ENCODE data around the gene KCNIP1. TPM values are rescaled to one million over a fixed set of nuclear protein-coding genes. Genes with fewer than 3 reads are reported as not detected.
A peak's percentile ranks its signal among the peaks of the same experiment; 100 is the strongest.

Gene KCNIP1
- total and polyA plus RNA-seq, 2 of the 8 experiments (the other 6 are each of a cell fraction or from before 2014, with no cell fraction given): 0.52 to 0.83 TPM

DNA sequence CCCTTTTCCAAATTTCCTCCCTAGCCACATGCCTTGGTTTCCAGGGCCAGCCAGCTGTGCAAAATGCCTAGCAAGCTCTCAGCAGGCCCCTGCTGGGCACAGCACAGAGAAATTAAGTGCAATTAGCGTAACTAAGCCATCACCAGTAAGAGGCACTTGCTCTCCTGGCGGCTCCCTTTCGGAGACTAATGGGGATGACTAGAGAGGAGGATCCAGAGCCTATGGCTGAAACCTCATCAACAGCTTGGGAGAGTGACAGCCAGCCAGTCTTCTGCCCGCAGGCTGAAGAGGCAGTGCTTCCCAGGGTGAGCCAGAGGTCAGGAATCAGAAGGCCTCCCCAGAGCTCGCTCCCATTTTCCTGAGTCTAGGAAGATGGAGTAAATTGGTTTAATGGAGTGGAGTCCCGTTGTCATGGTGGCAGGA lies 108.4 kb downstream of the KCNIP1 start (continued):
- TF ChIP-seq, protein P1, sequence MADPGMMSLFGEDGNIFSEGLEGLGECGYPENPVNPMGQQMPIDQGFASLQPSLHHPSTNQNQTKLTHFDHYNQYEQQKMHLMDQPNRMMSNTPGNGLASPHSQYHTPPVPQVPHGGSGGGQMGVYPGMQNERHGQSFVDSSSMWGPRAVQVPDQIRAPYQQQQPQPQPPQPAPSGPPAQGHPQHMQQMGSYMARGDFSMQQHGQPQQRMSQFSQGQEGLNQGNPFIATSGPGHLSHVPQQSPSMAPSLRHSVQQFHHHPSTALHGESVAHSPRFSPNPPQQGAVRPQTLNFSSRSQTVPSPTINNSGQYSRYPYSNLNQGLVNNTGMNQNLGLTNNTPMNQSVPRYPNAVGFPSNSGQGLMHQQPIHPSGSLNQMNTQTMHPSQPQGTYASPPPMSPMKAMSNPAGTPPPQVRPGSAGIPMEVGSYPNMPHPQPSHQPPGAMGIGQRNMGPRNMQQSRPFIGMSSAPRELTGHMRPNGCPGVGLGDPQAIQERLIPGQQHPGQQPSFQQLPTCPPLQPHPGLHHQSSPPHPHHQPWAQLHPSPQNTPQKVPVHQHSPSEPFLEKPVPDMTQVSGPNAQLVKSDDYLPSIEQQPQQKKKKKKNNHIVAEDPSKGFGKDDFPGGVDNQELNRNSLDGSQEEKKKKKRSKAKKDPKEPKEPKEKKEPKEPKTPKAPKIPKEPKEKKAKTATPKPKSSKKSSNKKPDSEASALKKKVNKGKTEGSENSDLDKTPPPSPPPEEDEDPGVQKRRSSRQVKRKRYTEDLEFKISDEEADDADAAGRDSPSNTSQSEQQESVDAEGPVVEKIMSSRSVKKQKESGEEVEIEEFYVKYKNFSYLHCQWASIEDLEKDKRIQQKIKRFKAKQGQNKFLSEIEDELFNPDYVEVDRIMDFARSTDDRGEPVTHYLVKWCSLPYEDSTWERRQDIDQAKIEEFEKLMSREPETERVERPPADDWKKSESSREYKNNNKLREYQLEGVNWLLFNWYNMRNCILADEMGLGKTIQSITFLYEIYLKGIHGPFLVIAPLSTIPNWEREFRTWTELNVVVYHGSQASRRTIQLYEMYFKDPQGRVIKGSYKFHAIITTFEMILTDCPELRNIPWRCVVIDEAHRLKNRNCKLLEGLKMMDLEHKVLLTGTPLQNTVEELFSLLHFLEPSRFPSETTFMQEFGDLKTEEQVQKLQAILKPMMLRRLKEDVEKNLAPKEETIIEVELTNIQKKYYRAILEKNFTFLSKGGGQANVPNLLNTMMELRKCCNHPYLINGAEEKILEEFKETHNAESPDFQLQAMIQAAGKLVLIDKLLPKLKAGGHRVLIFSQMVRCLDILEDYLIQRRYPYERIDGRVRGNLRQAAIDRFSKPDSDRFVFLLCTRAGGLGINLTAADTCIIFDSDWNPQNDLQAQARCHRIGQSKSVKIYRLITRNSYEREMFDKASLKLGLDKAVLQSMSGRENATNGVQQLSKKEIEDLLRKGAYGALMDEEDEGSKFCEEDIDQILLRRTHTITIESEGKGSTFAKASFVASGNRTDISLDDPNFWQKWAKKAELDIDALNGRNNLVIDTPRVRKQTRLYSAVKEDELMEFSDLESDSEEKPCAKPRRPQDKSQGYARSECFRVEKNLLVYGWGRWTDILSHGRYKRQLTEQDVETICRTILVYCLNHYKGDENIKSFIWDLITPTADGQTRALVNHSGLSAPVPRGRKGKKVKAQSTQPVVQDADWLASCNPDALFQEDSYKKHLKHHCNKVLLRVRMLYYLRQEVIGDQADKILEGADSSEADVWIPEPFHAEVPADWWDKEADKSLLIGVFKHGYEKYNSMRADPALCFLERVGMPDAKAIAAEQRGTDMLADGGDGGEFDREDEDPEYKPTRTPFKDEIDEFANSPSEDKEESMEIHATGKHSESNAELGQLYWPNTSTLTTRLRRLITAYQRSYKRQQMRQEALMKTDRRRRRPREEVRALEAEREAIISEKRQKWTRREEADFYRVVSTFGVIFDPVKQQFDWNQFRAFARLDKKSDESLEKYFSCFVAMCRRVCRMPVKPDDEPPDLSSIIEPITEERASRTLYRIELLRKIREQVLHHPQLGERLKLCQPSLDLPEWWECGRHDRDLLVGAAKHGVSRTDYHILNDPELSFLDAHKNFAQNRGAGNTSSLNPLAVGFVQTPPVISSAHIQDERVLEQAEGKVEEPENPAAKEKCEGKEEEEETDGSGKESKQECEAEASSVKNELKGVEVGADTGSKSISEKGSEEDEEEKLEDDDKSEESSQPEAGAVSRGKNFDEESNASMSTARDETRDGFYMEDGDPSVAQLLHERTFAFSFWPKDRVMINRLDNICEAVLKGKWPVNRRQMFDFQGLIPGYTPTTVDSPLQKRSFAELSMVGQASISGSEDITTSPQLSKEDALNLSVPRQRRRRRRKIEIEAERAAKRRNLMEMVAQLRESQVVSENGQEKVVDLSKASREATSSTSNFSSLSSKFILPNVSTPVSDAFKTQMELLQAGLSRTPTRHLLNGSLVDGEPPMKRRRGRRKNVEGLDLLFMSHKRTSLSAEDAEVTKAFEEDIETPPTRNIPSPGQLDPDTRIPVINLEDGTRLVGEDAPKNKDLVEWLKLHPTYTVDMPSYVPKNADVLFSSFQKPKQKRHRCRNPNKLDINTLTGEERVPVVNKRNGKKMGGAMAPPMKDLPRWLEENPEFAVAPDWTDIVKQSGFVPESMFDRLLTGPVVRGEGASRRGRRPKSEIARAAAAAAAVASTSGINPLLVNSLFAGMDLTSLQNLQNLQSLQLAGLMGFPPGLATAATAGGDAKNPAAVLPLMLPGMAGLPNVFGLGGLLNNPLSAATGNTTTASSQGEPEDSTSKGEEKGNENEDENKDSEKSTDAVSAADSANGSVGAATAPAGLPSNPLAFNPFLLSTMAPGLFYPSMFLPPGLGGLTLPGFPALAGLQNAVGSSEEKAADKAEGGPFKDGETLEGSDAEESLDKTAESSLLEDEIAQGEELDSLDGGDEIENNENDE (IDR thresholded peaks at IDR 0.05; ENCODE audit: insufficient replicate concordance, low read length): no peak
- TF ChIP-seq NANOG (IDR thresholded peaks at IDR 0.05; ENCODE audit: insufficient read depth, low read depth, low read length, poor library complexity, severe bottlenecking) (peak; percentile 97), KDM1A (IDR thresholded peaks at IDR 0.05; ENCODE audit: borderline replicate concordance, low read length) (no peak), CREB1 (IDR thresholded peaks at IDR 0.05) (no peak), KDM4A (IDR thresholded peaks at IDR 0.05; ENCODE audit: low read depth, low read length, severe bottlenecking) (no peak), RXRA (IDR thresholded peaks at IDR 0.05; ENCODE audit: insufficient read depth, low read depth, low read length) (no peak), TBP (IDR thresholded peaks at IDR 0.05; ENCODE audit: low read depth, low read length) (peak; percentile 38; the same call in 1 of the 2 replicates), MAFK (IDR thresholded peaks at IDR 0.05; ENCODE audit: low read depth, low read length) (peak; percentile 10; the same call in 1 of the 2 replicates), EZH2 (IDR thresholded peaks at IDR 0.05; ENCODE audit: low read depth, low read length, severe bottlenecking) (no peak), RBBP5 (IDR thresholded peaks at IDR 0.05; ENCODE audit: borderline replicate concordance, low read depth, low read length) (0 out of 2 replicates have a peak, but pooled peaks have one; percentile 46), EP300 (IDR thresholded peaks at IDR 0.05; ENCODE audit: borderline replicate concordance in 1 of 2, low read depth in 2 of 2, low read length in 2 of 2) (peak in 1 of 2 experiments; percentile 81; a peak in 1 of 3 replicates)

Data from H1 (cell line).